Glutamatergic neuron (in vitro differentiated cells): Measurements from ENCODE around the gene TH. TPM values are rescaled to one million over a fixed set of nuclear protein-coding genes. Genes with fewer than 3 reads are reported as not detected.

Experiments used
- DNase-seq: peaks from one replicate; pipeline ENCODE4 v3.0.0; 2022
- H3K27ac Mint-ChIP-seq: one replicate; pipeline ENCODE4 v1.8.0; 2020; ENCODE audit warnings: mild to moderate bottlenecking, mixed read lengths, inconsistent platforms; ENCODE audit not compliant: unreplicated experiment
- H3K27me3 Mint-ChIP-seq: one replicate; pipeline ENCODE4 v1.8.0; 2020; ENCODE audit warnings: mild to moderate bottlenecking, moderate library complexity, mixed read lengths, inconsistent platforms; ENCODE audit not compliant: unreplicated experiment
- H3K36me3 Mint-ChIP-seq: one replicate; pipeline ENCODE4 v1.8.0; 2020; ENCODE audit warnings: mild to moderate bottlenecking, mixed read lengths, inconsistent platforms; ENCODE audit not compliant: unreplicated experiment
- H3K4me1 Mint-ChIP-seq: one replicate; pipeline ENCODE4 v1.8.0; 2020; ENCODE audit warnings: mild to moderate bottlenecking, low read depth, mixed read lengths, inconsistent platforms; ENCODE audit not compliant: unreplicated experiment
- H3K4me3 Mint-ChIP-seq: one replicate; pipeline ENCODE4 v1.8.0; 2020; ENCODE audit warnings: mild to moderate bottlenecking, mixed read lengths, inconsistent platforms; ENCODE audit not compliant: unreplicated experiment
- H3K9me3 Mint-ChIP-seq: one replicate; pipeline ENCODE4 v1.8.0; 2020; ENCODE audit warnings: mild to moderate bottlenecking, moderate library complexity, mixed read lengths, inconsistent platforms; ENCODE audit not compliant: unreplicated experiment
- CTCF ChIP-seq: fragments of 200-600 bp; sonication (generic); IDR thresholded peaks from one replicate; pipeline ENCODE4 v1.5.0; 2021; ENCODE audit not compliant: partially characterized antibody, unreplicated experiment
- microRNA-seq: library from miRNA; unstranded; fragments of <30 nt; microRNA quantifications from one replicate; pipeline ENCODE4, GENCODE V29; 2020; ENCODE audit not compliant: unreplicated experiment
- total RNA-seq: library from RNA; stranded (reverse); fragmentation: NEBNext Ultra II Directional; extraction: Animal tissue kit (Norgen Biotek cat#: 25700); gene quantifications from one replicate; pipeline ENCODE4 v1.2.1, GENCODE V29; 2021; ENCODE audit not compliant: unreplicated experiment

The TH gene
- total RNA-seq, 1 donor from 2014 or later: not detected

GRCh38 chr11:2116680-2117079 is 54.9 kb downstream of the TH start:
- no peak for TF ChIP-seq CTCF
- Mint-ChIP-seq H3K4me1 (no peaks in the 10 kb centered on the region), H3K9me3 (peaks cover 12% of the 10 kb centered on the region), H3K4me3 (no peak overlapping the region), H3K27ac (no peak overlapping the region), H3K27me3 (peaks cover 2% of the 10 kb centered on the region), H3K36me3 (peaks cover 12% of the 10 kb centered on the region)
- no peak for DNase-seq

GRCh38 chr11:2115308-2115707 is 56.3 kb downstream of the TH start:
- H3K4me1 Mint-ChIP-seq: no peaks in the 10 kb centered on the region
- DNase-seq: no peak
- H3K9me3 Mint-ChIP-seq: peaks cover 12% of the 10 kb centered on the region
- no peak for TF ChIP-seq CTCF
- H3K4me3 Mint-ChIP-seq: no peak overlapping the region
- H3K36me3 Mint-ChIP-seq: peaks cover 12% of the 10 kb centered on the region
- H3K27ac Mint-ChIP-seq: no peak overlapping the region
- H3K27me3 Mint-ChIP-seq: no peaks in the 10 kb centered on the region

- DNase-seq: peak; percentile 9
- no peak for TF ChIP-seq CTCF
- no peaks in the 10 kb centered on the region for H3K4me1 Mint-ChIP-seq
- H3K27me3 Mint-ChIP-seq: no peaks in the 10 kb centered on the region
- H3K36me3 Mint-ChIP-seq: peaks cover 12% of the 10 kb centered on the region
- H3K27ac Mint-ChIP-seq: no peak overlapping the region
- peaks cover 12% of the 10 kb centered on the region for H3K9me3 Mint-ChIP-seq
- H3K4me3 Mint-ChIP-seq: no peak overlapping the region
Measured at GRCh38 chr11:2114430-2115241, 57.0 kb downstream of the TH start.

Small RNA genes lying within 50 kb of the gene (microRNA-seq; reads per million reads assigned to microRNA genes)
- gene MIR4686 (not detected), gene MIR483 (89.6 reads per million, percentile 73 among the genes with 10 or more reads in this experiment)

Other genes starting within 250 kb of the TH start
- 27.6 TPM for gene MRPL23, start 224.5 kb downstream of the TH start, total RNA-seq
- 46.9 TPM for gene H19, start 174.0 kb downstream of the TH start, total RNA-seq
- gene IGF2, start 32.4 kb downstream of the TH start, total RNA-seq: 21.5 TPM
- not detected for gene INS, start 10.6 kb downstream of the TH start, total RNA-seq
- not detected for gene ASCL2, start 98.8 kb upstream of the TH start, total RNA-seq
- gene C11orf21, start 130.1 kb upstream of the TH start, total RNA-seq: not detected
- not detected for gene TSPAN32, start 130.2 kb upstream of the TH start, total RNA-seq
- gene CD81, start 205.5 kb upstream of the TH start, total RNA-seq: 347 TPM
- gene TSSC4, start 228.9 kb upstream of the TH start, total RNA-seq: 49.7 TPM